ENCODE data around the gene HNF4A.
A peak's percentile ranks its signal among the peaks of the same experiment; 100 is the strongest.

DNA sequence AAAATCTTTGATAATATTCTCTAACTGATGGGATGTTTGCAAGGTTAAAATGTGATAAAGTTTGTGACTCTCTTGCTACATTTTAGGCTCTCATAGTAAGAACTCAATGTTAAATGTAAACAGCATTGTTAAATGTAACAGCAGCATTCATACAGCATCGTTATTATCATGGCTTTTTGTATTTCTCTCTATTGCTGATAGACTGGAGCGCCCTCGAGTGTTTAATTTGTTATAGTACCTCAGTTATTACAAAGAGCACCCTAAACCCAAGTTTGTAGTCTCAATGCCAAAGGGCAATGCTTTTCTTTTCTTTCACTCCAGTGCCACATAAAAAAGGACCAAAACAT, 105.3 kb downstream of the HNF4A start:
- TF ChIP-seq, protein P1, sequence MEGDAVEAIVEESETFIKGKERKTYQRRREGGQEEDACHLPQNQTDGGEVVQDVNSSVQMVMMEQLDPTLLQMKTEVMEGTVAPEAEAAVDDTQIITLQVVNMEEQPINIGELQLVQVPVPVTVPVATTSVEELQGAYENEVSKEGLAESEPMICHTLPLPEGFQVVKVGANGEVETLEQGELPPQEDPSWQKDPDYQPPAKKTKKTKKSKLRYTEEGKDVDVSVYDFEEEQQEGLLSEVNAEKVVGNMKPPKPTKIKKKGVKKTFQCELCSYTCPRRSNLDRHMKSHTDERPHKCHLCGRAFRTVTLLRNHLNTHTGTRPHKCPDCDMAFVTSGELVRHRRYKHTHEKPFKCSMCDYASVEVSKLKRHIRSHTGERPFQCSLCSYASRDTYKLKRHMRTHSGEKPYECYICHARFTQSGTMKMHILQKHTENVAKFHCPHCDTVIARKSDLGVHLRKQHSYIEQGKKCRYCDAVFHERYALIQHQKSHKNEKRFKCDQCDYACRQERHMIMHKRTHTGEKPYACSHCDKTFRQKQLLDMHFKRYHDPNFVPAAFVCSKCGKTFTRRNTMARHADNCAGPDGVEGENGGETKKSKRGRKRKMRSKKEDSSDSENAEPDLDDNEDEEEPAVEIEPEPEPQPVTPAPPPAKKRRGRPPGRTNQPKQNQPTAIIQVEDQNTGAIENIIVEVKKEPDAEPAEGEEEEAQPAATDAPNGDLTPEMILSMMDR (IDR thresholded peaks at IDR 0.05; ENCODE audit: borderline replicate concordance, extremely low read depth, low read length, poor library complexity, severe bottlenecking): peak; percentile 48
- TF ChIP-seq EZH2 (IDR thresholded peaks at IDR 0.05; ENCODE audit: borderline replicate concordance, low read depth, low read length, severe bottlenecking): no peak
